Astrocyte (in vitro differentiated cells and primary cell): Measurements from ENCODE around the gene RND3. TPM values are rescaled to one million over a fixed set of nuclear protein-coding genes. Genes with fewer than 3 reads are reported as not detected.

Experiments used
- DNase-seq: peaks from one replicate; pipeline ENCODE4 v3.0.0-alpha.2; 2010; ENCODE audit warnings: low read depth
- FAIRE-seq: peaks from 2 replicates; lab custom pipeline; 2011; peaks lifted over from hg19 to GRCh38; lab: Jason Lieb, UNC
- H2AFZ ChIP-seq: 2 replicates; pipeline ENCODE4 v1.6.0; 2012; ENCODE audit warnings: low read depth, low read length, inconsistent platforms
- H3K27ac ChIP-seq: 2 replicates; pipeline ENCODE4 v1.5.1; 2011; ENCODE audit warnings: low read depth, low read length, inconsistent platforms
- H3K27me3 ChIP-seq: 2 replicates; pipeline ENCODE4 v1.6.0; 2011; ENCODE audit warnings: low read length, inconsistent platforms; ENCODE audit not compliant: insufficient read depth
- H3K36me3 ChIP-seq: 2 replicates; pipeline ENCODE4 v1.5.1; 2011; ENCODE audit warnings: low read length, inconsistent platforms; ENCODE audit not compliant: insufficient read depth
- H3K4me1 ChIP-seq: 2 replicates; pipeline ENCODE4 v1.5.1; 2011; ENCODE audit warnings: low read length, inconsistent platforms; ENCODE audit not compliant: insufficient read depth
- H3K4me2 ChIP-seq: 2 replicates; pipeline ENCODE4 v1.6.0; 2012; ENCODE audit warnings: low read length, inconsistent platforms
- H3K4me3 ChIP-seq: 2 replicates; pipeline ENCODE4 v1.5.1; 2011; ENCODE audit warnings: low read depth, mild to moderate bottlenecking, low read length, inconsistent platforms; ENCODE audit not compliant: insufficient read depth
- H3K79me2 ChIP-seq: 2 replicates; pipeline ENCODE4 v1.6.0; 2012; ENCODE audit warnings: mild to moderate bottlenecking, low read length, inconsistent platforms; ENCODE audit not compliant: insufficient read depth
- H3K9ac ChIP-seq: 2 replicates; pipeline ENCODE4 v1.6.0; 2012; ENCODE audit warnings: mild to moderate bottlenecking, low read length, inconsistent platforms
- H3K9me3 ChIP-seq: 2 replicates; pipeline ENCODE4 v1.5.1; 2012; ENCODE audit warnings: low read depth, mild to moderate bottlenecking, low read length, inconsistent platforms; ENCODE audit not compliant: insufficient read depth
- H4K20me1 ChIP-seq: 2 replicates; pipeline ENCODE4 v1.6.0; 2012; ENCODE audit warnings: low read length, inconsistent platforms; ENCODE audit not compliant: insufficient read depth
- H3K27ac Mint-ChIP-seq: one replicate; pipeline ENCODE4 v1.8.0; 2021; ENCODE audit warnings: mild to moderate bottlenecking, mixed read lengths; ENCODE audit not compliant: unreplicated experiment
- H3K27me3 Mint-ChIP-seq: one replicate; pipeline ENCODE4 v1.8.0; 2021; ENCODE audit warnings: low read depth, mixed read lengths; ENCODE audit not compliant: unreplicated experiment
- H3K36me3 Mint-ChIP-seq: one replicate; pipeline ENCODE4 v1.8.0; 2021; ENCODE audit warnings: low read depth, mixed read lengths; ENCODE audit not compliant: unreplicated experiment
- H3K4me1 Mint-ChIP-seq: one replicate; pipeline ENCODE4 v1.8.0; 2021; ENCODE audit warnings: low read depth, mixed read lengths; ENCODE audit not compliant: unreplicated experiment
- H3K4me3 Mint-ChIP-seq: one replicate; pipeline ENCODE4 v1.8.0; 2021; ENCODE audit warnings: mild to moderate bottlenecking, moderate library complexity, mixed read lengths; ENCODE audit not compliant: unreplicated experiment
- H3K9me3 Mint-ChIP-seq: one replicate; pipeline ENCODE4 v1.8.0; 2021; ENCODE audit warnings: mild to moderate bottlenecking, mixed read lengths; ENCODE audit not compliant: unreplicated experiment
- EZH2 ChIP-seq: IDR thresholded peaks from 2 replicates; pipeline ENCODE4 v1.6.1; 2012; ENCODE audit warnings: mild to moderate bottlenecking, low read length, inconsistent platforms; ENCODE audit not compliant: insufficient read depth
- total RNA-seq: library from RNA; stranded (reverse); gene quantifications from 2 replicates; pipeline ENCODE4 v1.2.1, GENCODE V29; 2021
- TF ChIP-seq, protein P1 (sequence below): IDR thresholded peaks from 2 replicates; pipeline ENCODE4 v1.5.1; 2011; ENCODE audit warnings: low read depth, mild to moderate bottlenecking, inconsistent platforms, low read length, moderate library complexity; ENCODE audit not compliant: insufficient read depth

The RND3 gene
- total RNA-seq, 1 donor from 2014 or later, result 117 TPM

DNA sequence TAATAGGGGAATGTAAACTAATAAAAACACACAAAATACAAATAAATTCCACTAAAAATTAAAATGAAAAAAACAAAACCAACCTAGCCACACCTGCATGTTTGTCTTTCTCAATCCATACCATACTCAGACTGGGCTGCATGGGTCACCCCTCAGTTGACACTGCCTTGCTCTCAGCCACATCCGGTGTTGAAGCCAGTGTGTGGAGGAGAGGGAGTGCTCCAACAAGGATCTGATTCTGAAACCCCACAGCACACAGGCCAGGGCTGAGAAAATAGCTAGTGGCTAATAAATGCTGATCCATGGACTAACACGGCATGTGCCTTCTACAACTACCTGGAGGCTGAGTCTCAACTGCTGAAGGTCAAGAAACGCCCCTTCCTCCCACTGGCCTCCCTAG lies 13.7 kb downstream of the RND3 start:
- Histone ChIP-seq H3K27ac (peak overlapping the region; percentile 79), H3K9ac (peak overlapping the region; percentile 19)

DNA sequence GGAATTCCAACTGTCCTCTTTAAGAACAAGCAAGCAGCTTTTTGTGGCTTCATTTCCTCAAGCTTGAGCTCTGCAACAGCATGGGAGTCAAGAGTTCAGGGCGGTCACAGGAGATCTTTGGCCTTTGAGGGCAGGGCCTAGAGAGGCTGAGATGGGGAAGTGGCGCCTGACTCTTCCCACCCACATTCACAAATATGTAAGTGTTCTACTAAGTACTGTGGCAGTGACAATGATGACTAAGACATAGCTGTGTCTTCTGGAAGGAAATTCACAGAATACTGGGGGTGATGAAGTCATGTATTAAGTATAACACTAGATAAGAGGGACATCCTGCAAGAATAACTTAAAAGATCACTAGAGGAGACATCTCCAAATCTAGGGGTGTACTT lies 15.0 kb downstream of the RND3 start:
- no peaks in the 10 kb centered on the region for H3K27me3 Mint-ChIP-seq
- no peak overlapping the region for H3K4me3 ChIP-seq
- H3K9me3 Mint-ChIP-seq, result peaks cover 2% of the 10 kb centered on the region
- H3K4me2 ChIP-seq, result peak overlapping the region; percentile 34
- H2AFZ ChIP-seq, result no peak overlapping the region
- FAIRE-seq, result peak; percentile 96
- TF ChIP-seq, protein P1, sequence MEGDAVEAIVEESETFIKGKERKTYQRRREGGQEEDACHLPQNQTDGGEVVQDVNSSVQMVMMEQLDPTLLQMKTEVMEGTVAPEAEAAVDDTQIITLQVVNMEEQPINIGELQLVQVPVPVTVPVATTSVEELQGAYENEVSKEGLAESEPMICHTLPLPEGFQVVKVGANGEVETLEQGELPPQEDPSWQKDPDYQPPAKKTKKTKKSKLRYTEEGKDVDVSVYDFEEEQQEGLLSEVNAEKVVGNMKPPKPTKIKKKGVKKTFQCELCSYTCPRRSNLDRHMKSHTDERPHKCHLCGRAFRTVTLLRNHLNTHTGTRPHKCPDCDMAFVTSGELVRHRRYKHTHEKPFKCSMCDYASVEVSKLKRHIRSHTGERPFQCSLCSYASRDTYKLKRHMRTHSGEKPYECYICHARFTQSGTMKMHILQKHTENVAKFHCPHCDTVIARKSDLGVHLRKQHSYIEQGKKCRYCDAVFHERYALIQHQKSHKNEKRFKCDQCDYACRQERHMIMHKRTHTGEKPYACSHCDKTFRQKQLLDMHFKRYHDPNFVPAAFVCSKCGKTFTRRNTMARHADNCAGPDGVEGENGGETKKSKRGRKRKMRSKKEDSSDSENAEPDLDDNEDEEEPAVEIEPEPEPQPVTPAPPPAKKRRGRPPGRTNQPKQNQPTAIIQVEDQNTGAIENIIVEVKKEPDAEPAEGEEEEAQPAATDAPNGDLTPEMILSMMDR, result no peak
- TF ChIP-seq EZH2, result no peak
- peak overlapping the region; percentile 79 for H3K27ac ChIP-seq
- H4K20me1 ChIP-seq, result peaks cover 36% of the 10 kb centered on the region
- H3K4me1 ChIP-seq, result peaks cover 74% of the 10 kb centered on the region
- H3K9ac ChIP-seq, result peak overlapping the region; percentile 13
- peaks cover 31% of the 10 kb centered on the region for H3K36me3 Mint-ChIP-seq
- peak overlapping the region; percentile 85 for H3K27ac Mint-ChIP-seq
- no peaks in the 10 kb centered on the region for H3K27me3 ChIP-seq
- peak; percentile 94 for DNase-seq
- no peak overlapping the region for H3K4me3 Mint-ChIP-seq
- peaks cover 84% of the 10 kb centered on the region for H3K4me1 Mint-ChIP-seq
- H3K36me3 ChIP-seq, result peaks cover 78% of the 10 kb centered on the region
- peaks cover 78% of the 10 kb centered on the region for H3K79me2 ChIP-seq
- H3K9me3 ChIP-seq, result no peaks in the 10 kb centered on the region

More for the DNA sequence above, 13.7 kb downstream of the RND3 start:
- no peaks in the 10 kb centered on the region for H3K27me3 Mint-ChIP-seq
- Histone ChIP-seq H4K20me1 (peaks cover 44% of the 10 kb centered on the region), H3K27me3 (no peaks in the 10 kb centered on the region), H3K4me3 (no peak overlapping the region), H2AFZ (no peak overlapping the region), H3K79me2 (peaks cover 90% of the 10 kb centered on the region), H3K36me3 (peaks cover 67% of the 10 kb centered on the region), H3K9me3 (no peaks in the 10 kb centered on the region), H3K4me1 (peaks cover 78% of the 10 kb centered on the region), H3K4me2 (peak overlapping the region; percentile 75)
- FAIRE-seq (no peak), DNase-seq (no peak)
- peak overlapping the region; percentile 4 for H3K4me3 Mint-ChIP-seq
- peaks cover 91% of the 10 kb centered on the region for H3K4me1 Mint-ChIP-seq
- peaks cover 31% of the 10 kb centered on the region for H3K36me3 Mint-ChIP-seq
- peak overlapping the region; percentile 85 for H3K27ac Mint-ChIP-seq
- H3K9me3 Mint-ChIP-seq, result peaks cover 2% of the 10 kb centered on the region
- TF ChIP-seq EZH2, result no peak
- TF ChIP-seq, protein P1, result no peak

DNA sequence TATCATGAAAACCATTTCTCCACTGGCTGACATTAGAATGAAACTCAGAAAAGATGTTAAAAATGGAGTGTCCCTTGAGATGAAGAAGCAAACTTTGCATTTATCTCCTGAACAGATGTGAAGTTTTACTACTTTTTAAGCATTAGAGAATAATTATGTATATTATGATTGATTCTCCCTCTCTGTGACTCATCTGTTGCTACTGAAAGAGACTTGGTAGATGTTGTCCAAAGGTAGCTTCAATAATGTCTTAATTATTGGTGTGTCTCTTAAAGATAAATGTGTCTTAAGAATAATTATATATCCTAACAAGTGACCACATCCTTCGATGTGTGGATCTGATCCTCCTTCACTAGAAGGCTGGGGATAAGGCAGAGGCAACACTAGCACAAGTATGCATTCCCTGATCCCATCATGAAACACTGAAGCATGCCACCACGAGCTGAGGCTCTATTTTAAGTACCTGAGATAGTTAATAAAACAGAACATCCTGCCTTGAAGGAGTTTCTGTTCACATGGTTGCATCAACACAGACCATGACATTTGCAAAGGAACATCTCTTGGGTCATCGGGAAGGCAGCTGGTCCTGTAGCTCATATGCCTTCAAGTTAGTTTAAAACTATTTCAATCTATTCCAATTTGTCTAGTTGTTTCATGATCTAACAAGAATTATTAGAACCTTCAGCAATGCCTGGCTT lies 15.5 kb downstream of the RND3 start:
- no peaks in the 10 kb centered on the region for H3K27me3 ChIP-seq
- peak overlapping the region; percentile 34 for H3K4me2 ChIP-seq
- peak overlapping the region; percentile 79 for H3K27ac ChIP-seq
- peaks cover 31% of the 10 kb centered on the region for H3K36me3 Mint-ChIP-seq
- H2AFZ ChIP-seq, result no peak overlapping the region
- TF ChIP-seq EZH2, result no peak
- TF ChIP-seq, protein P1, result no peak
- no peaks in the 10 kb centered on the region for H3K9me3 ChIP-seq
- peaks cover 72% of the 10 kb centered on the region for H3K79me2 ChIP-seq
- H3K4me1 Mint-ChIP-seq, result peaks cover 84% of the 10 kb centered on the region
- peak overlapping the region; percentile 13 for H3K9ac ChIP-seq
- H3K9me3 Mint-ChIP-seq, result peaks cover 2% of the 10 kb centered on the region
- peaks cover 74% of the 10 kb centered on the region for H3K4me1 ChIP-seq
- no peak for DNase-seq
- H4K20me1 ChIP-seq, result peaks cover 35% of the 10 kb centered on the region
- no peaks in the 10 kb centered on the region for H3K27me3 Mint-ChIP-seq
- FAIRE-seq, result no peak
- H3K36me3 ChIP-seq, result peaks cover 78% of the 10 kb centered on the region
- H3K4me3 ChIP-seq, result no peak overlapping the region
- peak overlapping the region; percentile 85 for H3K27ac Mint-ChIP-seq
- no peak overlapping the region for H3K4me3 Mint-ChIP-seq
